Tibial nerve (tissue), 3 donors: ENCODE data around the gene WDR81.

Source experiments
- POLR2A ChIP-seq, 2 donors: fragments of 450-650 bp; IDR thresholded peaks; one replicate each; pipeline ENCODE4 v1.6.1; 2017; ENCODE audit warnings: antibody characterized with exemption in 2 of 2, mild to moderate bottlenecking in 2 of 2, moderate library complexity in 2 of 2
- TF ChIP-seq, protein P1 (sequence below), 5 experiments: fragments of 200-600 bp in 3 of 5; fragments of 450-650 bp in 2 of 5; sonication (generic) in 3 of 5; IDR thresholded peaks; one replicate each; pipeline ENCODE4 v1.5.1; 2016 to 2019; ENCODE audit warnings: antibody characterized with exemption in 5 of 5, mild to moderate bottlenecking in 3 of 5, moderate library complexity in 2 of 5

DNA sequence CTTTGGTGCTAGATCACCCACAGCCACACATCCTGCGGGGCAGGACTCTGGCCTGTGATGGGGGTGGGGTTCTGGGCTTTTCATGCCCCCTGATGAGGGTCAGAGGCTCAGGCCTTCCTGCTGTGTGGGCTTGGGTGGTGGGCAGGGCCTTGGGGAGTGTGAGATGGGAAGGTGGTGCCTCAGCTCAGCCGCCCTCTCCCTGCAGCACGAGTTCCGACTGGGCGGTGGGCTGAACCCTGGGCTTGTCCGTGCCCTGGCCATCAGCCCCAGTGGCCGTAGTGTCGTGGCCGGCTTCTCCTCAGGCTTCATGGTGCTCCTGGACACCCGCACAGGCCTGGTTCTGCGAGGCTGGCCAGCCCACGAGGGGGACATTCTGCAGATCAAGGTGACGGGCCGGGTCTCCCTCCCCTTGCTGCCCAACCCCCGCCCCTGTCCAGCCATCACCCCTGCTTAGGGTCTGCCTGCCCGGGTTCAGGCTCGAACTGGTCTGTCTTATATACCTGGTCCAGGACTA lies 11.4 kb downstream of the WDR81 start:
- TF ChIP-seq, protein P1, sequence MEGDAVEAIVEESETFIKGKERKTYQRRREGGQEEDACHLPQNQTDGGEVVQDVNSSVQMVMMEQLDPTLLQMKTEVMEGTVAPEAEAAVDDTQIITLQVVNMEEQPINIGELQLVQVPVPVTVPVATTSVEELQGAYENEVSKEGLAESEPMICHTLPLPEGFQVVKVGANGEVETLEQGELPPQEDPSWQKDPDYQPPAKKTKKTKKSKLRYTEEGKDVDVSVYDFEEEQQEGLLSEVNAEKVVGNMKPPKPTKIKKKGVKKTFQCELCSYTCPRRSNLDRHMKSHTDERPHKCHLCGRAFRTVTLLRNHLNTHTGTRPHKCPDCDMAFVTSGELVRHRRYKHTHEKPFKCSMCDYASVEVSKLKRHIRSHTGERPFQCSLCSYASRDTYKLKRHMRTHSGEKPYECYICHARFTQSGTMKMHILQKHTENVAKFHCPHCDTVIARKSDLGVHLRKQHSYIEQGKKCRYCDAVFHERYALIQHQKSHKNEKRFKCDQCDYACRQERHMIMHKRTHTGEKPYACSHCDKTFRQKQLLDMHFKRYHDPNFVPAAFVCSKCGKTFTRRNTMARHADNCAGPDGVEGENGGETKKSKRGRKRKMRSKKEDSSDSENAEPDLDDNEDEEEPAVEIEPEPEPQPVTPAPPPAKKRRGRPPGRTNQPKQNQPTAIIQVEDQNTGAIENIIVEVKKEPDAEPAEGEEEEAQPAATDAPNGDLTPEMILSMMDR (IDR thresholded peaks at IDR 0.05): no peak
- TF ChIP-seq POLR2A (IDR thresholded peaks at IDR 0.05): no peak
